ENCODE measurements around the gene CFAP65. TPM values are rescaled to one million over a fixed set of nuclear protein-coding genes. Genes with fewer than 3 reads are reported as not detected.

Gene CFAP65
- total RNA-seq, 1 donor = not detected

DNA sequence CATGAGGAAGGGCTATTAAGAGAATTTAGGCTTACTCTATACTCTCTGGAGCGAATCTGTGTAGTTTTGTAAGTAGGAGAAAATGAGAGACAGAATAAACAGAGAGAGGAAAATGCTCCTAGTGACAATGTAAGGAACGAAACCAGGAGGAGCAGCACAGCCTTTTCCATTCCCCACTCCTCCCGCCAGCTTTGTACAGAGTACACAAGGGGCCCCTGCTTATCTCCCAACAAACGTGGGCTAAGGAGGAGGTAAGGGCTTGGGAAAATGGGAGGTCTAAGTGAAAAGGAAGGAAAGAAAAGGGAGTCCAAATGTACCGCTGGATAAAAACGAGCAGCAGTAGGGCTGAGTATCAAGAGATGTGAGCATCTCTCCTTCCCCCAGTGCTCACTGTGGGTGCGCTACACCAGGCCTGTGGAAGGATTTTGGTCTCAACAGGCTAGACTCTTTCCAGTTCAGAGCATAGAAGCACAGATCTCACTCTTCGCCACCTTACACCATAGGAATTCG is 31.5 kb upstream of the CFAP65 start:
- Histone ChIP-seq H3K27ac (ENCODE audit: low read depth, low read length) (no peak overlapping the region), H3K27me3 (ENCODE audit: insufficient read depth, low read length) (no peaks in the 10 kb centered on the region), H3K9me3 (ENCODE audit: low read depth, low read length) (no peaks in the 10 kb centered on the region), H3K4me1 (ENCODE audit: insufficient read depth, low read length) (peaks cover 5% of the 10 kb centered on the region), H4K20me1 (ENCODE audit: insufficient read depth, low read length) (no peaks in the 10 kb centered on the region), H3K4me3 (ENCODE audit: insufficient read depth, low read length) (no peak overlapping the region), H3K79me2 (ENCODE audit: insufficient read depth, low read length) (no peaks in the 10 kb centered on the region), H3K4me2 (ENCODE audit: insufficient read depth, low read length) (no peak overlapping the region), H2AFZ (ENCODE audit: low read length) (no peak overlapping the region), H3K36me3 (ENCODE audit: insufficient read depth, low read length) (no peaks in the 10 kb centered on the region)
- TF ChIP-seq, protein P1, sequence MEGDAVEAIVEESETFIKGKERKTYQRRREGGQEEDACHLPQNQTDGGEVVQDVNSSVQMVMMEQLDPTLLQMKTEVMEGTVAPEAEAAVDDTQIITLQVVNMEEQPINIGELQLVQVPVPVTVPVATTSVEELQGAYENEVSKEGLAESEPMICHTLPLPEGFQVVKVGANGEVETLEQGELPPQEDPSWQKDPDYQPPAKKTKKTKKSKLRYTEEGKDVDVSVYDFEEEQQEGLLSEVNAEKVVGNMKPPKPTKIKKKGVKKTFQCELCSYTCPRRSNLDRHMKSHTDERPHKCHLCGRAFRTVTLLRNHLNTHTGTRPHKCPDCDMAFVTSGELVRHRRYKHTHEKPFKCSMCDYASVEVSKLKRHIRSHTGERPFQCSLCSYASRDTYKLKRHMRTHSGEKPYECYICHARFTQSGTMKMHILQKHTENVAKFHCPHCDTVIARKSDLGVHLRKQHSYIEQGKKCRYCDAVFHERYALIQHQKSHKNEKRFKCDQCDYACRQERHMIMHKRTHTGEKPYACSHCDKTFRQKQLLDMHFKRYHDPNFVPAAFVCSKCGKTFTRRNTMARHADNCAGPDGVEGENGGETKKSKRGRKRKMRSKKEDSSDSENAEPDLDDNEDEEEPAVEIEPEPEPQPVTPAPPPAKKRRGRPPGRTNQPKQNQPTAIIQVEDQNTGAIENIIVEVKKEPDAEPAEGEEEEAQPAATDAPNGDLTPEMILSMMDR (IDR thresholded peaks at IDR 0.05; ENCODE audit: extremely low read depth, low read depth, low read length) = no peak
- DNase-seq (ENCODE audit: insufficient read length, low spot score, missing footprints) = no peak

DNA sequence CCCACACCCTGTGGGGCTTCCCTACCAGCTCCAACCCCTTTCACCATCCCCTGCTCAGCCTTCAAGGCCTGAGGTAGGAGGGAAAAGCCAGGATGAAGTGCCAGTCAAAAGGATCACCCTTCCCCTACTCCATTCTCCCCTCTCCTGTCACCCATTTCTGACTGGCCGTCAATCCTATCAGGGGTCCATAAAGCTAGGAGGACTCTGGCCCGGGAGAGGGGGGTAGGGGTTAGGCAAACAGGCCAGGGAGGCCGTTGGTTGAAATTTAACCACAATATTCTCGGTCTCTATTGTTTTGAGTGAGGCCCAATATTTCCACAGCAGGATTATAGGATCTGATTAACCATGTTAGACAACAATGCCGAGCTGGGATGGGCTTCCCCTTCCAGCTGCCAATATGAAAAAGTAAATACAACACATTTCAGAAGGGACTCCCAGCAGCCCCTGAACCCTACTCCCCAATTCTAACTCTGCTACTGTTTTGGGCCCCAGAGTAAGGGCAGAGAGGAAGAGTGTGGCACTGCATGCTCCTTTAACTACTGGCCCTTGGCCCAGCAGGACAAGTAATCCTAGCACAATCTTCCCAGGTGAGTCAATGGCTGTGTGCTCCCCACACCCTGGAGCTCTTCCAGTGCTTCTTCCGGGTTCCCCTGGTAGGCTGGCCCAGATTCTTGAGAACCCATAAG is 30.0 kb upstream of the CFAP65 start:
- no peak for DNase-seq (ENCODE audit: insufficient read length, low spot score, missing footprints)
- no peak overlapping the region for H3K4me2 ChIP-seq (ENCODE audit: insufficient read depth, low read length)
- H3K36me3 ChIP-seq (ENCODE audit: insufficient read depth, low read length) = no peaks in the 10 kb centered on the region
- no peak overlapping the region for H2AFZ ChIP-seq (ENCODE audit: low read length)
- no peaks in the 10 kb centered on the region for H4K20me1 ChIP-seq (ENCODE audit: insufficient read depth, low read length)
- TF ChIP-seq, protein P1 (IDR thresholded peaks at IDR 0.05; ENCODE audit: extremely low read depth, low read depth, low read length) = no peak
- no peaks in the 10 kb centered on the region for H3K27me3 ChIP-seq (ENCODE audit: insufficient read depth, low read length)
- H3K79me2 ChIP-seq (ENCODE audit: insufficient read depth, low read length) = no peaks in the 10 kb centered on the region
- no peak overlapping the region for H3K27ac ChIP-seq (ENCODE audit: low read depth, low read length)
- no peak overlapping the region for H3K4me3 ChIP-seq (ENCODE audit: insufficient read depth, low read length)
- no peaks in the 10 kb centered on the region for H3K9me3 ChIP-seq (ENCODE audit: low read depth, low read length)
- peaks cover 5% of the 10 kb centered on the region for H3K4me1 ChIP-seq (ENCODE audit: insufficient read depth, low read length)

DNA sequence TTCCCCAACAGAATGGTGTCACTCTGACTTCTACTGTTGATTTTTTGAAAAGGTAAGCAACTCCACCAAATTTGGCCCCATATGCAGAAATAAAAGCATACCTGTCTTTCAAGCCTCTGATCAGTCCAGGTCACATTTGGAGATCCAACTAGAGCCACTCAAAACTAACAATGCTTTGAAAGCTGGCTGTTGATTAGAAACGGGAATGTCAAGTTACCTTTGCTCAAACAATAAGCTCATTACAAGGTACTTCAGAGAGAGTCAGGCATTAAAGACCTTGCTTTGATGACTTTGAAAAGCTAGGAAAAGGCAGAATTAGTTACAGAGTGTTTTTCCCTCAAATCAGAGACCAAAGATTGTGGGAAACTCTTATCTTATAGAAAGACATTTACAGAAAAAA is 24.2 kb upstream of the CFAP65 start:
- Histone ChIP-seq H3K27me3 (ENCODE audit: insufficient read depth, low read length) (peaks cover 29% of the 10 kb centered on the region), H2AFZ (ENCODE audit: low read length) (no peak overlapping the region)

DNA sequence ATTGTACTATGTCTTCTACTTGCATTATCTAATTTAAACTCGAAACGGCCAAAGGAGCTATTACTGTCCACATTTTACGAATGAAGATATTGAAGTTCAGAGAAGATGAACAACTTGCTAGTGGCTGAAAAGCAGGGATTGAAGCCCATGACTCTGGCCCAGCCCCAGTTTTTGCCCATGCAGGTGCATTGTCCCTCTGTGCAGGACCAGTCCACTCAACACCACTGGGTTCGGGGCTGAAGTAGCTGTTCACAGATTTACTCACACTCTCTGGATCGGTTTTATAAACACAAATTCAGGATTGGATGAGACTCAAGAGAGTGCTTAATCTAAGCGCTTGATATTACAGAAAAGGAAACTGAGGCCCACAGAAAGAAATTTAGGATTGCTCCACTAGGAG is 20.8 kb upstream of the CFAP65 start:
- Histone ChIP-seq H3K4me1 (ENCODE audit: insufficient read depth, low read length) (no peaks in the 10 kb centered on the region), H3K4me3 (ENCODE audit: insufficient read depth, low read length) (no peak overlapping the region), H3K79me2 (ENCODE audit: insufficient read depth, low read length) (no peaks in the 10 kb centered on the region), H2AFZ (ENCODE audit: low read length) (no peak overlapping the region), H3K27me3 (ENCODE audit: insufficient read depth, low read length) (peaks cover 58% of the 10 kb centered on the region), H3K4me2 (ENCODE audit: insufficient read depth, low read length) (no peak overlapping the region), H3K27ac (ENCODE audit: low read depth, low read length) (no peak overlapping the region), H3K9me3 (ENCODE audit: low read depth, low read length) (no peaks in the 10 kb centered on the region), H4K20me1 (ENCODE audit: insufficient read depth, low read length) (no peaks in the 10 kb centered on the region), H3K36me3 (ENCODE audit: insufficient read depth, low read length) (no peaks in the 10 kb centered on the region)
- no peak for DNase-seq (ENCODE audit: insufficient read length, low spot score, missing footprints)
- TF ChIP-seq, protein P1 (IDR thresholded peaks at IDR 0.05; ENCODE audit: extremely low read depth, low read depth, low read length) = no peak

More for the DNA sequence above, 24.2 kb upstream of the CFAP65 start:
- TF ChIP-seq, protein P1 (IDR thresholded peaks at IDR 0.05; ENCODE audit: extremely low read depth, low read depth, low read length) = no peak
- no peak overlapping the region for H3K4me3 ChIP-seq (ENCODE audit: insufficient read depth, low read length)
- no peaks in the 10 kb centered on the region for H3K79me2 ChIP-seq (ENCODE audit: insufficient read depth, low read length)
- no peaks in the 10 kb centered on the region for H3K9me3 ChIP-seq (ENCODE audit: low read depth, low read length)
- no peak for DNase-seq (ENCODE audit: insufficient read length, low spot score, missing footprints)
- no peak overlapping the region for H3K4me2 ChIP-seq (ENCODE audit: insufficient read depth, low read length)
- no peaks in the 10 kb centered on the region for H3K36me3 ChIP-seq (ENCODE audit: insufficient read depth, low read length)
- no peaks in the 10 kb centered on the region for H4K20me1 ChIP-seq (ENCODE audit: insufficient read depth, low read length)
- no peak overlapping the region for H3K27ac ChIP-seq (ENCODE audit: low read depth, low read length)
- H3K4me1 ChIP-seq (ENCODE audit: insufficient read depth, low read length) = no peaks in the 10 kb centered on the region
